ENCODE measurements around the gene HNRNPDL. TPM values are rescaled to one million over a fixed set of nuclear protein-coding genes. Genes with fewer than 3 reads are reported as not detected.
A peak's percentile ranks its signal among the peaks of the same experiment; 100 is the strongest.
"Not testable (repeated sequence)": the region's sequence is repeated elsewhere in the genome, so short reads cannot be mapped to it uniquely, and the experiment has no call there.

The HNRNPDL gene
- total RNA-seq, 4 donors from 2014 or later, result 135 to 227 (median 154) TPM

- Histone ChIP-seq H3K4me1 (no peaks in the 10 kb centered on the region), H3K27me3 (no peaks in the 10 kb centered on the region), H3K27ac (replicated peaks in 1 of 4) (no peak overlapping the region), H3K9me3 (no peaks in the 10 kb centered on the region), H3K4me3 (no peak overlapping the region), H3K36me3 (no peaks in the 10 kb centered on the region)
- 77% methylated on average over 1 of the region's 1 CpG for WGBS
- peak; percentile 17 for DNase-seq (ENCODE audit: extremely low spot score)
- intact Hi-C loops (cut with DNase I), result no loop called here
- TF ChIP-seq POLR2AphosphoS5 (IDR thresholded peaks at IDR 0.05) (no peak), EP300 (IDR thresholded peaks at IDR 0.05) (no peak), CTCF (IDR thresholded peaks at IDR 0.05) (no peak), POLR2A (IDR thresholded peaks at IDR 0.05; ENCODE audit: low read depth) (no peak)
These were observed 32.0 kb downstream of the HNRNPDL start for GRCh38 chr4:82398263-82398662.

- no peaks in the 10 kb centered on the region for H3K4me1 ChIP-seq
- H3K27ac ChIP-seq (replicated peaks in 1 of 4), result no peak overlapping the region
- no peaks in the 10 kb centered on the region for H3K9me3 ChIP-seq
- intact Hi-C loops (cut with DNase I), result no loop called here
- TF ChIP-seq CTCF (IDR thresholded peaks at IDR 0.05) (no peak), POLR2A (IDR thresholded peaks at IDR 0.05; ENCODE audit: low read depth) (no peak), EP300 (IDR thresholded peaks at IDR 0.05) (no peak), POLR2AphosphoS5 (IDR thresholded peaks at IDR 0.05) (no peak)
- no peaks in the 10 kb centered on the region for H3K27me3 ChIP-seq
- 95% methylated on average over 3 of the region's 3 CpGs for WGBS
- no peak for DNase-seq (ENCODE audit: extremely low spot score)
- H3K36me3 ChIP-seq, result no peaks in the 10 kb centered on the region
- H3K4me3 ChIP-seq, result no peak overlapping the region
These were observed 32.7 kb downstream of the HNRNPDL start for GRCh38 chr4:82397527-82397926.

GRCh38 chr4:82394896-82395295 lies 35.4 kb downstream of the HNRNPDL start:
- no peak for DNase-seq (ENCODE audit: extremely low spot score)

GRCh38 chr4:82390061-82390460 lies 40.2 kb downstream of the HNRNPDL start:
- DNase-seq (ENCODE audit: extremely low spot score), result peak; percentile 45
- H3K4me1 ChIP-seq, result peaks cover 6 to 11% (median 10%) of the 10 kb centered on the region in 4 donors
- H3K4me3 ChIP-seq; H3K27ac ChIP-seq (replicated peaks in 1 of 4); H3K27me3 ChIP-seq; intact Hi-C loops (cut with DNase I); H3K9me3 ChIP-seq; H3K36me3 ChIP-seq: not testable (repeated sequence)
- 85% methylated on average over 9 of the region's 9 CpGs for WGBS

More at GRCh38 chr4:82394896-82395295, 35.4 kb downstream of the HNRNPDL start:
- no peaks in the 10 kb centered on the region for H3K4me1 ChIP-seq
- no peaks in the 10 kb centered on the region for H3K9me3 ChIP-seq
- TF ChIP-seq CTCF (IDR thresholded peaks at IDR 0.05) (no peak), POLR2A (IDR thresholded peaks at IDR 0.05; ENCODE audit: low read depth) (no peak), POLR2AphosphoS5 (IDR thresholded peaks at IDR 0.05) (no peak), EP300 (IDR thresholded peaks at IDR 0.05) (no peak)
- H3K27me3 ChIP-seq, result no peaks in the 10 kb centered on the region
- no peaks in the 10 kb centered on the region for H3K36me3 ChIP-seq
- H3K4me3 ChIP-seq, result no peak overlapping the region
- no peak overlapping the region for H3K27ac ChIP-seq (replicated peaks in 1 of 4)
- intact Hi-C loops (cut with DNase I), result no loop called here
- 92% methylated on average over 3 of the region's 3 CpGs for WGBS

- H3K9me3 ChIP-seq, result no peaks in the 10 kb centered on the region
- DNase-seq (ENCODE audit: extremely low spot score), result peak; percentile 42
- TF ChIP-seq CTCF (IDR thresholded peaks at IDR 0.05) (peak; percentile 12 to 39 (median 30)), POLR2A (IDR thresholded peaks at IDR 0.05; ENCODE audit: low read depth) (no peak)
- intact Hi-C loops (cut with DNase I), result no loop called here
- H3K4me3 ChIP-seq, result no peak overlapping the region
- no peak overlapping the region for H3K27ac ChIP-seq (replicated peaks in 1 of 4)
- 63% methylated on average over 1 of the region's 1 CpG for WGBS
- H3K36me3 ChIP-seq, result no peaks in the 10 kb centered on the region
- no peaks in the 10 kb centered on the region for H3K27me3 ChIP-seq
- peaks cover 6 to 11% (median 10%) of the 10 kb centered on the region in 4 donors for H3K4me1 ChIP-seq
These were observed 41.9 kb downstream of the HNRNPDL start for GRCh38 chr4:82388405-82388804.

GRCh38 chr4:82386312-82386711 lies 44.0 kb downstream of the HNRNPDL start:
- H3K9me3 ChIP-seq; H3K27me3 ChIP-seq; H3K27ac ChIP-seq (replicated peaks in 1 of 4); H3K36me3 ChIP-seq; DNase-seq (ENCODE audit: extremely low spot score); H3K4me3 ChIP-seq; intact Hi-C loops (cut with DNase I): not testable (repeated sequence)
- WGBS, result 95% methylated on average over 8 of the region's 8 CpGs
- H3K4me1 ChIP-seq, result peaks cover 10 to 12% (median 11%) of the 10 kb centered on the region in 4 donors

All from esophagus muscularis mucosa (tissue), 4 donors.